HL-60 (cell line): ENCODE data around the gene RAB25.

Experiments
- DNase-seq, 2 experiments: peaks; one replicate each; pipeline ENCODE4 v3.0.0-alpha.2; 2010 to 2020; ENCODE audit warnings: low read depth in 1 of 2, low spot score in 1 of 2
- H3K27ac ChIP-seq: fragments of 250-450 bp; sonication (Bioruptor Pico); replicated peaks from 2 replicates; pipeline ENCODE4 v1.5.1; 2020; ENCODE audit warnings: mild to moderate bottlenecking, moderate library complexity
- H3K27me3 ChIP-seq: fragments of 250-450 bp; sonication (Bioruptor Pico); 2 replicates; pipeline ENCODE4 v1.5.1; 2021; ENCODE audit warnings: mild to moderate bottlenecking, moderate library complexity; ENCODE audit not compliant: insufficient read depth, poor library complexity, severe bottlenecking
- H3K4me3 ChIP-seq: replicated peaks from 2 replicates; pipeline ENCODE4 v1.5.1; 2011; ENCODE audit warnings: mild to moderate bottlenecking, control low read depth, low read length; ENCODE audit not compliant: insufficient read depth
- GABPA ChIP-seq: IDR thresholded peaks from 2 replicates; pipeline ENCODE4 v1.6.1; 2012; ENCODE audit warnings: low read depth
- POLR2AphosphoS5 ChIP-seq: IDR thresholded peaks from 2 replicates; pipeline ENCODE4 v1.6.1; 2012; ENCODE audit warnings: low read depth
- SPI1 ChIP-seq: IDR thresholded peaks from 2 replicates; pipeline ENCODE4 v1.6.1; 2012; ENCODE audit warnings: low read depth, mild to moderate bottlenecking, borderline replicate concordance
- TF ChIP-seq, protein P1 (sequence below): IDR thresholded peaks from 2 replicates; pipeline ENCODE4 v1.6.1; 2012; ENCODE audit warnings: low read depth; ENCODE audit not compliant: insufficient replicate concordance
- TF ChIP-seq, protein P2 (sequence below): IDR thresholded peaks from one replicate; pipeline ENCODE4 v1.5.1; 2011; ENCODE audit warnings: low read length, control low read depth, inconsistent platforms; ENCODE audit not compliant: insufficient read depth

RAB25 gene

DNA sequence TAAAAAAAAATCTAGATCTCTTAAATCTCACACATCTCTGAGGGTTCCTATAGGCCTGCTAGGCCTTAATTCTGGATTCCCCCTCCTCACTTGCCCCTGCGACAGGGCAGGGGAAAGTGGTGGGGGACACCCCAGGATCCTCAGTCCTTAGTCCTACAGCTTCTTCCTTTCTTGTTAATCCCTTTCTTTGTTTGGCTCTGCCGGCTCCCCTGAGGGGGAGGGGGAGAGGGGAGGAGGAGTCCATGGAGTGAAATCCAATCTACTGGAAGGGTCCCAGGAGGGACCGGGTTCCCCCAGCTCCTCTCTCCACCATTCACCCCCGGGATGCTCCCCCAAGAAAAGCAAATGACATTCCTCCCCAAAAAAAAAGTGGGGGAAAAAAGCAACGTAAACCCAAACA, 12.8 kb downstream of the RAB25 start:
- DNase-seq = no peak
- H3K27ac ChIP-seq = no peak overlapping the region
- H3K4me3 ChIP-seq = no peak overlapping the region
- TF ChIP-seq, protein P1, sequence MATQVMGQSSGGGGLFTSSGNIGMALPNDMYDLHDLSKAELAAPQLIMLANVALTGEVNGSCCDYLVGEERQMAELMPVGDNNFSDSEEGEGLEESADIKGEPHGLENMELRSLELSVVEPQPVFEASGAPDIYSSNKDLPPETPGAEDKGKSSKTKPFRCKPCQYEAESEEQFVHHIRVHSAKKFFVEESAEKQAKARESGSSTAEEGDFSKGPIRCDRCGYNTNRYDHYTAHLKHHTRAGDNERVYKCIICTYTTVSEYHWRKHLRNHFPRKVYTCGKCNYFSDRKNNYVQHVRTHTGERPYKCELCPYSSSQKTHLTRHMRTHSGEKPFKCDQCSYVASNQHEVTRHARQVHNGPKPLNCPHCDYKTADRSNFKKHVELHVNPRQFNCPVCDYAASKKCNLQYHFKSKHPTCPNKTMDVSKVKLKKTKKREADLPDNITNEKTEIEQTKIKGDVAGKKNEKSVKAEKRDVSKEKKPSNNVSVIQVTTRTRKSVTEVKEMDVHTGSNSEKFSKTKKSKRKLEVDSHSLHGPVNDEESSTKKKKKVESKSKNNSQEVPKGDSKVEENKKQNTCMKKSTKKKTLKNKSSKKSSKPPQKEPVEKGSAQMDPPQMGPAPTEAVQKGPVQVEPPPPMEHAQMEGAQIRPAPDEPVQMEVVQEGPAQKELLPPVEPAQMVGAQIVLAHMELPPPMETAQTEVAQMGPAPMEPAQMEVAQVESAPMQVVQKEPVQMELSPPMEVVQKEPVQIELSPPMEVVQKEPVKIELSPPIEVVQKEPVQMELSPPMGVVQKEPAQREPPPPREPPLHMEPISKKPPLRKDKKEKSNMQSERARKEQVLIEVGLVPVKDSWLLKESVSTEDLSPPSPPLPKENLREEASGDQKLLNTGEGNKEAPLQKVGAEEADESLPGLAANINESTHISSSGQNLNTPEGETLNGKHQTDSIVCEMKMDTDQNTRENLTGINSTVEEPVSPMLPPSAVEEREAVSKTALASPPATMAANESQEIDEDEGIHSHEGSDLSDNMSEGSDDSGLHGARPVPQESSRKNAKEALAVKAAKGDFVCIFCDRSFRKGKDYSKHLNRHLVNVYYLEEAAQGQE = no peak
- TF ChIP-seq, protein P2, sequence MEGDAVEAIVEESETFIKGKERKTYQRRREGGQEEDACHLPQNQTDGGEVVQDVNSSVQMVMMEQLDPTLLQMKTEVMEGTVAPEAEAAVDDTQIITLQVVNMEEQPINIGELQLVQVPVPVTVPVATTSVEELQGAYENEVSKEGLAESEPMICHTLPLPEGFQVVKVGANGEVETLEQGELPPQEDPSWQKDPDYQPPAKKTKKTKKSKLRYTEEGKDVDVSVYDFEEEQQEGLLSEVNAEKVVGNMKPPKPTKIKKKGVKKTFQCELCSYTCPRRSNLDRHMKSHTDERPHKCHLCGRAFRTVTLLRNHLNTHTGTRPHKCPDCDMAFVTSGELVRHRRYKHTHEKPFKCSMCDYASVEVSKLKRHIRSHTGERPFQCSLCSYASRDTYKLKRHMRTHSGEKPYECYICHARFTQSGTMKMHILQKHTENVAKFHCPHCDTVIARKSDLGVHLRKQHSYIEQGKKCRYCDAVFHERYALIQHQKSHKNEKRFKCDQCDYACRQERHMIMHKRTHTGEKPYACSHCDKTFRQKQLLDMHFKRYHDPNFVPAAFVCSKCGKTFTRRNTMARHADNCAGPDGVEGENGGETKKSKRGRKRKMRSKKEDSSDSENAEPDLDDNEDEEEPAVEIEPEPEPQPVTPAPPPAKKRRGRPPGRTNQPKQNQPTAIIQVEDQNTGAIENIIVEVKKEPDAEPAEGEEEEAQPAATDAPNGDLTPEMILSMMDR = no peak
- TF ChIP-seq SPI1 (no peak), POLR2AphosphoS5 (no peak), GABPA (no peak)
- no peaks in the 10 kb centered on the region for H3K27me3 ChIP-seq

DNA sequence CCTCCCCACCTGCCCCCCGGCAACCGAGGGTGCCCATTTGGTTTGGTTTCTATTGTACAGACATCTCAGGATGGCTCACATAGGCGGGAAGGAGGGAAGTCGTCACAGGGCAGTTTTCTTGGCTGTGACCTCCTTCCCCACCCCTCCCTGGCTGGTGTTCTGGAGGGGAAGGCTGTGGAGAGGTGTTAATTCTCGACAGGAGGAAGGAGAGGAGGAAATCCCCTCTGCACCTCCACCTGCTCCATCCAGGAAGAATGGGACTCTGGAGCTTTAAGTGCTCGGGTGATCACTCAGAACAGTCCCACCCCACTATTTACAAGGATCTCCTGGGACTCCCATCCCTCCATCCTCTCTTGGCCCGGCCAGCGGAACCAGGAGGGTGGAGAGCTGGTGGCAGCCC, 13.7 kb downstream of the RAB25 start:
- no peak for DNase-seq
- Histone ChIP-seq H3K27me3 (no peaks in the 10 kb centered on the region), H3K27ac (no peak overlapping the region), H3K4me3 (no peak overlapping the region)
- no peak for TF ChIP-seq GABPA
- TF ChIP-seq, protein P2 = no peak
- TF ChIP-seq, protein P1 = no peak
- TF ChIP-seq SPI1 = no peak
- TF ChIP-seq POLR2AphosphoS5 = no peak

GRCh38 chr1:156075162-156075561, 14.2 kb downstream of the RAB25 start:
- no peak overlapping the region for H3K4me3 ChIP-seq
- TF ChIP-seq, protein P1 = no peak
- TF ChIP-seq GABPA (no peak), SPI1 (no peak), POLR2AphosphoS5 (no peak)
- TF ChIP-seq, protein P2 = no peak
- DNase-seq = no peak
- no peak overlapping the region for H3K27ac ChIP-seq
- no peaks in the 10 kb centered on the region for H3K27me3 ChIP-seq
